Sciatic nerve (tissue), 2 donors: ENCODE data around the gene SLAIN1. TPM values are rescaled to one million over a fixed set of nuclear protein-coding genes. Genes with fewer than 3 reads are reported as not detected.

Experiments
- ATAC-seq: fragments of 200-7000 bp; cut with Tn5 transposase; one replicate; pipeline ENCODE4 v1.9.1; 2020; ENCODE audit warnings: mild to moderate bottlenecking, moderate library complexity
- DNase-seq: peaks from one replicate; pipeline ENCODE4 v3.0.0-alpha.2; 2020; ENCODE audit warnings: low spot score
- intact Hi-C: fragments of 100-400 bp; cut with DNase I; formaldehyde crosslinking; loops from one replicate; pipeline ENCODE4 v1.14.2; 2022
- microRNA-seq: library from miRNA; unstranded; fragments of <30 nt; microRNA quantifications from one replicate; pipeline ENCODE4 v1.2.0, GENCODE V29; 2020
- total RNA-seq: library from RNA; stranded (reverse); fragmentation: NEBNext Ultra II Directional; extraction: Animal tissue kit (Norgen Biotek cat#: 25700); gene quantifications from one replicate; pipeline ENCODE4 v1.2.1, GENCODE V29; 2021
- donor health status: DM: no; HTN: no; CAD: no.
- donor health status: DM: no; HTN: no; CAD: no.

SLAIN1 gene
- total RNA-seq, 1 donor from 2014 or later: 10.1 TPM

GRCh38 chr13:77810430-77810829 is 112.9 kb downstream of the SLAIN1 start:
- intact Hi-C loops: no loop called here
- ATAC-seq: no peak

GRCh38 chr13:77810878-77811277 is 113.4 kb downstream of the SLAIN1 start:
- DNase-seq (no peak), ATAC-seq (no peak)
- intact Hi-C loops: no loop called here

More at GRCh38 chr13:77810430-77810829, 112.9 kb downstream of the SLAIN1 start:
- DNase-seq: no peak

GRCh38 chr13:77811381-77811780 is 113.9 kb downstream of the SLAIN1 start:
- intact Hi-C loops: no loop called here

DNA sequence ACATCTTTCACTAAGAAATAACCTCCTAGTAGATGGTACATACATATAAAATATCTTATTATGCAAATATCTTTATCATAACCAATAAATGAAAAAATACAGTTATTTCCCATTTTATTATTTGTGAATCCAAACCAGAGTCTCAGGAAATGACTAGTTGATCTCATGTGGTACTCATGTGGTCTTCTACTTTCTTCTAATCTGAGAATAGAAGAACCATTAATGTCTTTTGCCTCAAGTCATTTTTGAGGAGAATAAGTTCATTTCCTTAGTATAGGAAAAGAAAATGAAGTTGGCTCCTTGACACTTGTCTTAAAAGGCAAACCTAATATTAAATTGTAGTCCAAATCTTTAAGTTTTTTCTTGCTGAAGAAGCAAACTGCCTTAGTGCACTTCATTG is 114.5 kb downstream of the SLAIN1 start:
- no peak for ATAC-seq
- intact Hi-C loops: no loop called here
- DNase-seq: no peak

More at GRCh38 chr13:77811381-77811780, 113.9 kb downstream of the SLAIN1 start:
- DNase-seq: no peak
- ATAC-seq: no peak

Small RNA genes lying within 50 kb of the gene (microRNA-seq; reads per million reads assigned to microRNA genes)
- not detected for gene MIR3665

Other genes starting within 250 kb of the SLAIN1 start
- 0.09 TPM for gene SCEL, start 162.0 kb upstream of the SLAIN1 start, total RNA-seq
- 31.1 TPM for gene EDNRB, start 221.1 kb downstream of the SLAIN1 start, total RNA-seq